ENCODE measurements around the gene SMDT1.

- TF ChIP-seq EZH2 (IDR thresholded peaks at IDR 0.05): no peak
- no peak for TF ChIP-seq FOXP2 (optimal IDR thresholded peaks at IDR 0.05; ENCODE audit: control extremely low read depth, extremely low read length, insufficient read depth)
- no peak for TF ChIP-seq POLR2AphosphoS5 (IDR thresholded peaks at IDR 0.05; ENCODE audit: borderline replicate concordance, low read depth, low read length)
Observed at GRCh38 chr22:42078469-42079318, 806 bp upstream of the SMDT1 start.
